GM12878 (cell line): ENCODE data around the gene COL4A2. TPM values are rescaled to one million over a fixed set of nuclear protein-coding genes. Genes with fewer than 3 reads are reported as not detected.

Source experiments
- ATAC-seq: fragments of 200-7000 bp; cut with Tn5 transposase; 3 replicates; pipeline ENCODE4 v1.9.1; 2020; ENCODE audit warnings: mild to moderate bottlenecking, moderate library complexity
- BruUV-seq: library from RNA; stranded (reverse); fragments of 400-500 nt; replicated peaks from 2 replicates; lab custom pipeline; 2021; lab: Mats Ljungman, UMichigan
- CTCF ChIA-PET: fragments of 300-600 bp; sonication (Branson Sonifier 250); formaldehyde crosslinking; extraction: SDS; loops from one replicate; lab custom pipeline; 2021; ENCODE audit warnings: inconsistent platforms; lab: Yijun Ruan, JAX
- POLR2A ChIA-PET: fragments of 350-600 bp; formaldehyde crosslinking; extraction: SDS; loops from one replicate; lab custom pipeline; 2021; ENCODE audit warnings: inconsistent platforms; lab: Charles Lee
- RAD21 ChIA-PET: fragments of 300-600 bp; sonication (Branson Sonifier 250); formaldehyde crosslinking; loops from one replicate; lab custom pipeline; 2023; ENCODE audit warnings: antibody characterized with exemption; ENCODE audit not compliant: unreplicated experiment; lab: Charles Lee
- SMC1A ChIA-PET: fragments of 300-600 bp; sonication (Branson Sonifier 250); formaldehyde crosslinking; loops from one replicate; lab custom pipeline; 2023; ENCODE audit not compliant: unreplicated experiment, uncharacterized antibody; lab: Charles Lee
- DNase-seq: peaks from one replicate; pipeline ENCODE4 v3.0.0-alpha.2; 2011; ENCODE audit warnings: low read depth, low spot score
- FAIRE-seq: peaks from 3 replicates; lab custom pipeline; 2011; peaks lifted over from hg19 to GRCh38; lab: Jason Lieb, UNC
- H2AFZ ChIP-seq: 2 replicates; pipeline ENCODE4 v1.6.0; 2011; ENCODE audit warnings: low read depth, low read length, control low read depth; ENCODE audit not compliant: control insufficient read depth
- H3K27ac ChIP-seq: 2 replicates; pipeline ENCODE4 v1.5.1; 2011; ENCODE audit warnings: control low read depth; ENCODE audit not compliant: control insufficient read depth, insufficient read depth
- H3K27me3 ChIP-seq, 2 experiments: replicated peaks in 1 of 2; 2 replicates each; pipeline versions ENCODE4 v1.6.0 to v1.6.1; 2011; ENCODE audit warnings: low read length in 1 of 2; ENCODE audit not compliant: control insufficient read depth in 2 of 2, insufficient read depth in 2 of 2
- H3K36me3 ChIP-seq, 2 experiments: 2 replicates each; pipeline ENCODE4 v1.5.1; 2011; ENCODE audit warnings: low read length in 1 of 2; ENCODE audit not compliant: control insufficient read depth in 2 of 2, insufficient read depth in 2 of 2
- H3K4me1 ChIP-seq: 2 replicates; pipeline ENCODE4 v1.6.1; 2011; ENCODE audit warnings: mild to moderate bottlenecking, low read length, moderate library complexity, mixed read lengths; ENCODE audit not compliant: control insufficient read depth, insufficient read depth
- H3K4me2 ChIP-seq: 2 replicates; pipeline ENCODE4 v1.6.0; 2011; ENCODE audit warnings: control low read depth; ENCODE audit not compliant: control insufficient read depth, insufficient read depth
- H3K4me3 ChIP-seq: fragments of 200-600 bp; sonication (generic); 2 replicates; pipeline ENCODE4 v1.5.1; 2016
- H3K79me2 ChIP-seq: 2 replicates; pipeline ENCODE4 v1.6.0; 2011; ENCODE audit warnings: low read length; ENCODE audit not compliant: control insufficient read depth, insufficient read depth
- H3K9ac ChIP-seq: 2 replicates; pipeline ENCODE4 v1.8.0; 2011; ENCODE audit warnings: low read length, control low read depth, mixed read lengths; ENCODE audit not compliant: control insufficient read depth, insufficient read depth
- H3K9me3 ChIP-seq: replicated peaks from 3 replicates; pipeline ENCODE4 v1.5.1; 2011; ENCODE audit warnings: mild to moderate bottlenecking, low read length; ENCODE audit not compliant: control insufficient read depth, insufficient read depth
- H4K20me1 ChIP-seq: 2 replicates; pipeline ENCODE4 v1.6.0; 2011; ENCODE audit not compliant: control insufficient read depth, insufficient read depth
- DPF2 ChIP-seq: fragments of 450-650 bp; IDR thresholded peaks from 2 replicates; pipeline ENCODE4 v1.6.1; 2017; ENCODE audit warnings: mild to moderate bottlenecking
- ZNF207 ChIP-seq: fragments of 450-650 bp; IDR thresholded peaks from 2 replicates; pipeline ENCODE4 v1.6.1; 2014; ENCODE audit warnings: antibody characterized with exemption, mild to moderate bottlenecking, borderline replicate concordance
- ZNF217 ChIP-seq: fragments of 450-650 bp; IDR thresholded peaks from 2 replicates; pipeline ENCODE4 v1.6.1; 2017; ENCODE audit warnings: antibody characterized with exemption, mild to moderate bottlenecking
- WGBS: methylation state at CpG from one replicate; pipeline ENCODE4 v1.1.6; 2016; ENCODE audit warnings: low lambda C conversion rate; ENCODE audit not compliant: insufficient replicate concordance, insufficient coverage; ENCODE audit errors: missing lambda C conversion rate; 5-methylcytosine and 5-hydroxymethylcytosine counted together
- in situ Hi-C: fragments of 300-500 bp; cut with MboI; formaldehyde crosslinking; loops from 9 replicates; pipeline ENCODE4 v1.14.3; 2018; ENCODE audit warnings: mixed read lengths
- intact Hi-C: fragments of 100-400 bp; cut with micrococcal nuclease; formaldehyde crosslinking; loops from one replicate; pipeline ENCODE4 v1.14.2; 2022; ENCODE audit not compliant: unreplicated experiment
- polyA plus RNA-seq, 11 experiments: library from polyadenylated mRNA; depleted of rRNA in 4 of 11; unstranded in 6 of 11; stranded (reverse) in 5 of 11; fragments of >200 nt; fragmentation: Nextera tagmentation in 4 of 11; fragmentation: Illumina TruSeq in 1 of 11; extraction: Ambion mirVana in 4 of 11; extraction: Trizol in 1 of 11; gene quantifications; 1 replicate in 1 of 11; 2 replicates in 10 of 11; pipeline versions ENCODE4 v1.2.1 to v1.2.3, GENCODE V29; 2011 to 2016; ENCODE audit warnings: inconsistent platforms in 2 of 11, missing spikeins in 2 of 11, low read depth in 1 of 11
- total RNA-seq, 4 experiments: library from RNA; depleted of rRNA in 3 of 4; stranded (reverse); fragments of >200 nt in 3 of 4; fragmentation: Illumina TruSeq in 1 of 4; extraction: Trizol in 1 of 4; gene quantifications; 2 replicates each; pipeline versions ENCODE4 v1.2.1 to v1.2.3, GENCODE V29; 2013 to 2021
- TF ChIP-seq, protein P1 (sequence below): fragments of 450-650 bp; IDR thresholded peaks from 2 replicates; pipeline ENCODE4 v1.6.1; 2017; ENCODE audit warnings: low read depth, mild to moderate bottlenecking, moderate library complexity
- TF ChIP-seq, protein P2 (sequence below): IDR thresholded peaks from 2 replicates; pipeline ENCODE4 v1.6.1; 2012; ENCODE audit warnings: low read depth, low read length, improper control_type of control experiment

COL4A2 gene
- total and polyA plus RNA-seq, 10 of the 15 experiments (the other 5 are each of a cell fraction or from before 2014, with no cell fraction given): 0.16 to 1.6 (median 0.62) TPM; not detected in 3

DNA sequence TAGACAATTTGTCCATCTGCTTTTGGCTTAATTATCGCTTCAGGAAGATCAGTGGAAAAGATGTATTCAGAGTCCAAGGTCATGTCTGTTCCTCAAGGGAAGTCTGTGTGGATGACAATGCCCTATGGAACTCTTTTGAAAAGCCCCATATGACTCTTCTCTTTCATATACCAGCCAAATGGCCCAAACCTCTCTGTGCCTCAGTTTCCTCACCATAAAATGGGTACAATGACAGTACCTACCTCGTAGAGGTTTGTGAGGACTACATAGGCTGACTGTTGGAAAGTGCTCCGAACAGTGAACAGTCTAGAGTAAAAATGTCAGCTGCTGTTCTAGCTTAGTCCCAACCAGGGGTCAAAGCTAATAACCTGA is 104.6 kb downstream of the COL4A2 start:
- POLR2A ChIA-PET: interaction anchor here (2.0 kb wide), 1 partner anchor 51 kb away, joined by 5 read pairs; no protein-coding TSS in a partner anchor
- TF ChIP-seq ZNF207 (no peak), ZNF217 (peak; percentile 67; the same call in 1 of the 2 replicates), DPF2 (no peak)
- TF ChIP-seq, protein P1, sequence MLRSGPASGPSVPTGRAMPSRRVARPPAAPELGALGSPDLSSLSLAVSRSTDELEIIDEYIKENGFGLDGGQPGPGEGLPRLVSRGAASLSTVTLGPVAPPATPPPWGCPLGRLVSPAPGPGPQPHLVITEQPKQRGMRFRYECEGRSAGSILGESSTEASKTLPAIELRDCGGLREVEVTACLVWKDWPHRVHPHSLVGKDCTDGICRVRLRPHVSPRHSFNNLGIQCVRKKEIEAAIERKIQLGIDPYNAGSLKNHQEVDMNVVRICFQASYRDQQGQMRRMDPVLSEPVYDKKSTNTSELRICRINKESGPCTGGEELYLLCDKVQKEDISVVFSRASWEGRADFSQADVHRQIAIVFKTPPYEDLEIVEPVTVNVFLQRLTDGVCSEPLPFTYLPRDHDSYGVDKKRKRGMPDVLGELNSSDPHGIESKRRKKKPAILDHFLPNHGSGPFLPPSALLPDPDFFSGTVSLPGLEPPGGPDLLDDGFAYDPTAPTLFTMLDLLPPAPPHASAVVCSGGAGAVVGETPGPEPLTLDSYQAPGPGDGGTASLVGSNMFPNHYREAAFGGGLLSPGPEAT: no peak
- TF ChIP-seq, protein P2, sequence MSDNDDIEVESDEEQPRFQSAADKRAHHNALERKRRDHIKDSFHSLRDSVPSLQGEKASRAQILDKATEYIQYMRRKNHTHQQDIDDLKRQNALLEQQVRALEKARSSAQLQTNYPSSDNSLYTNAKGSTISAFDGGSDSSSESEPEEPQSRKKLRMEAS: no peak
- peaks cover 4% of the 10 kb centered on the region for H3K4me1 ChIP-seq
- H3K27me3 ChIP-seq: no peaks in the 10 kb centered on the region
- ATAC-seq: peak; percentile 40
- 58% methylated on average over 3 of the region's 3 CpGs for WGBS
- no peak overlapping the region for H3K27ac ChIP-seq
- intact Hi-C loops (loop anchor here (1.0 to 5.0 kb wide), 5 partner anchors 33 to 1451 kb away; no protein-coding TSS in a partner anchor), in situ Hi-C loops (loop anchor here (5.0 to 25.0 kb wide), 2 partner anchors 189 to 1449 kb away; no protein-coding TSS in a partner anchor)
- no peaks in the 10 kb centered on the region for H3K36me3 ChIP-seq
- no peak for FAIRE-seq
- CTCF ChIA-PET: interaction anchor here (0.7 to 3.6 kb wide), 35 partner anchors 8 to 478 kb away, joined by 3 to 80 read pairs (median 4); no protein-coding TSS in a partner anchor
- no peak overlapping the region for H3K4me3 ChIP-seq
- no peak overlapping the region for H3K9ac ChIP-seq
- H2AFZ ChIP-seq: 0 out of 2 replicates have a peak overlapping the region, but pooled peaks have one; percentile 15
- SMC1A ChIA-PET: interaction anchor here (0.7 to 4.3 kb wide), 25 partner anchors 8 to 1496 kb away, joined by 3 to 43 read pairs (median 5); no protein-coding TSS in a partner anchor
- no peaks in the 10 kb centered on the region for H3K79me2 ChIP-seq
- H3K9me3 ChIP-seq: no peaks in the 10 kb centered on the region
- DNase-seq: no peak
- no TSS peak for BruUV-seq
- no peak overlapping the region for H3K4me2 ChIP-seq
- RAD21 ChIA-PET: interaction anchor here (0.7 to 3.6 kb wide), 18 partner anchors 9 to 1451 kb away, joined by 3 to 22 read pairs (median 5); no protein-coding TSS in a partner anchor
- H4K20me1 ChIP-seq: no peaks in the 10 kb centered on the region
